AG04450 (cell line): ENCODE results near the gene IDH1. TPM values are rescaled to one million over a fixed set of nuclear protein-coding genes. Genes with fewer than 3 reads are reported as not detected.
"Not testable (repeated sequence)": the region's sequence is repeated elsewhere in the genome, so short reads cannot be mapped to it uniquely, and the experiment has no call there.

ENCODE experiments used
- CTCF ChIA-PET: fragments of 300-600, 350-600 bp; formaldehyde crosslinking; extraction: SDS; loops from one replicate; lab custom pipeline; 2022; ENCODE audit warnings: antibody characterized with exemption, inconsistent platforms; lab: Charles Lee
- POLR2A ChIA-PET: fragments of 350-600 bp; formaldehyde crosslinking; extraction: SDS; loops from one replicate; lab custom pipeline; 2021; ENCODE audit warnings: antibody characterized with exemption, inconsistent platforms; lab: Yijun Ruan, JAX
- DNase-seq: peaks from one replicate; pipeline ENCODE4 v3.0.0-alpha.2; 2011; ENCODE audit warnings: low read depth, low spot score
- H3K27ac ChIP-seq: one replicate; pipeline ENCODE4 v1.5.1; 2012; ENCODE audit warnings: low read depth, low read length, control low read depth
- H3K27me3 ChIP-seq: one replicate; pipeline ENCODE4 v1.6.0; 2012; ENCODE audit warnings: low read length; ENCODE audit not compliant: control insufficient read depth, insufficient read depth
- H3K4me3 ChIP-seq: 2 replicates; pipeline ENCODE4 v1.5.1; 2011; ENCODE audit warnings: mild to moderate bottlenecking, low read depth, low read length, control low read depth
- H3K9me3 ChIP-seq: 2 replicates; pipeline ENCODE4 v1.5.1; 2012; ENCODE audit warnings: low read length; ENCODE audit not compliant: control insufficient read depth, insufficient read depth
- polyA plus RNA-seq: library from polyadenylated mRNA; depleted of rRNA; stranded (reverse); fragments of >200 nt; gene quantifications from 2 replicates; pipeline ENCODE4 v1.2.3, GENCODE V29; 2011
- TF ChIP-seq, protein P1 (sequence below): IDR thresholded peaks from 2 replicates; pipeline ENCODE4 v1.5.1; 2011; ENCODE audit warnings: low read depth, low read length, control low read depth, inconsistent platforms

The IDH1 gene
- polyA plus RNA-seq, 1 experiment: 148 TPM

DNA sequence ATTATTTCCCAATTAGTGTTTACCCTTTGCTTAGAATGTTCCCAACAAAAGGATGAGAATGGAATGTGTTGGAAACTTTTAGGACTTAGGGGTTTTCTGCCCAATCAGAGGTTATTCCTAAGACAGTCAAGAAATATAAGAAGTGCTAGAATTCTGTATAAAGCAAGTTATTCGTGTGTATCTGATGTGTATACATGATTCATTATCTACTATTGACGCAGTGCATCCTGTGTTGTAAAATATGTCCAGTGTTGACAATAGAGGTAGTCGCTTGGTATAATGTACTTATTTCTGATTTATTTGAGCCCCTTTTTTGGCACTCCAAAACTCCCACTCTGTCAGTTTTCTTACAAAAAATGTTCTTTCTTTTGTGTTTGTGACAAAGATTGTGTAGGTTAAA is 12.1 kb upstream of the IDH1 start:
- CTCF ChIA-PET: interaction anchor here (3.1 to 5.9 kb wide), 2 partner anchors 13 to 91 kb away, joined by 11 to 57 read pairs; partner anchors contain the start of gene IDH1
- peak overlapping the region; percentile 91 for H3K4me3 ChIP-seq

DNA sequence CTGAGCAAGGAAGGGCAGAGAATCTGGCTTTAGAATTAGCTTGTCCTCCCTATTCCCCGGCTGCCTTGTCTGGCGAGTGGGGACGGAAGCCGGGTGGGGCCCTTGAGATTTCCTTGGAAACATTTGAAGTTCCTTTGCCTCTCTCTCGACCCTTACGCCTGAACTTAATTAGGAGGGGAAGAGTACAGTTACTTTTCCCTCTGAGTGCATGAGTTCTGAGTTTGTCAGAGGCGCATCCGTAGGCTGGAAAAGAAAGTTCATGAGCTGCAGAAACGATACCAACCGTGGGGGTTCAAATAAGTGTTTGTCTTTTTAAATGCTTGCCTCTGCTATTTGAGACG is 11.7 kb upstream of the IDH1 start:
- TF ChIP-seq, protein P1, sequence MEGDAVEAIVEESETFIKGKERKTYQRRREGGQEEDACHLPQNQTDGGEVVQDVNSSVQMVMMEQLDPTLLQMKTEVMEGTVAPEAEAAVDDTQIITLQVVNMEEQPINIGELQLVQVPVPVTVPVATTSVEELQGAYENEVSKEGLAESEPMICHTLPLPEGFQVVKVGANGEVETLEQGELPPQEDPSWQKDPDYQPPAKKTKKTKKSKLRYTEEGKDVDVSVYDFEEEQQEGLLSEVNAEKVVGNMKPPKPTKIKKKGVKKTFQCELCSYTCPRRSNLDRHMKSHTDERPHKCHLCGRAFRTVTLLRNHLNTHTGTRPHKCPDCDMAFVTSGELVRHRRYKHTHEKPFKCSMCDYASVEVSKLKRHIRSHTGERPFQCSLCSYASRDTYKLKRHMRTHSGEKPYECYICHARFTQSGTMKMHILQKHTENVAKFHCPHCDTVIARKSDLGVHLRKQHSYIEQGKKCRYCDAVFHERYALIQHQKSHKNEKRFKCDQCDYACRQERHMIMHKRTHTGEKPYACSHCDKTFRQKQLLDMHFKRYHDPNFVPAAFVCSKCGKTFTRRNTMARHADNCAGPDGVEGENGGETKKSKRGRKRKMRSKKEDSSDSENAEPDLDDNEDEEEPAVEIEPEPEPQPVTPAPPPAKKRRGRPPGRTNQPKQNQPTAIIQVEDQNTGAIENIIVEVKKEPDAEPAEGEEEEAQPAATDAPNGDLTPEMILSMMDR: no peak
- DNase-seq: no peak
- Histone ChIP-seq H3K9me3 (no peaks in the 10 kb centered on the region), H3K27ac (peak overlapping the region; percentile 92), H3K4me3 (peak overlapping the region; percentile 91), H3K27me3 (no peaks in the 10 kb centered on the region)
- ChIA-PET POLR2A (interaction anchor here (0.6 to 1.8 kb wide), 5 partner anchors 10 to 555 kb away, joined by 3 to 25 read pairs (median 6); partner anchors contain the start of genes CCNYL1 and IDH1), CTCF (interaction anchor here (3.1 to 5.9 kb wide), 2 partner anchors 12 to 91 kb away, joined by 11 to 57 read pairs; partner anchors contain the start of gene IDH1)

More for the DNA sequence above, 12.1 kb upstream of the IDH1 start:
- POLR2A ChIA-PET: interaction anchor here (0.6 to 1.8 kb wide), 4 partner anchors 12 to 556 kb away, joined by 3 to 25 read pairs (median 8); partner anchors contain the start of genes CCNYL1 and IDH1
- DNase-seq: no peak
- no peaks in the 10 kb centered on the region for H3K27me3 ChIP-seq
- TF ChIP-seq, protein P1: no peak
- no peaks in the 10 kb centered on the region for H3K9me3 ChIP-seq
- peak overlapping the region; percentile 92 for H3K27ac ChIP-seq

DNA sequence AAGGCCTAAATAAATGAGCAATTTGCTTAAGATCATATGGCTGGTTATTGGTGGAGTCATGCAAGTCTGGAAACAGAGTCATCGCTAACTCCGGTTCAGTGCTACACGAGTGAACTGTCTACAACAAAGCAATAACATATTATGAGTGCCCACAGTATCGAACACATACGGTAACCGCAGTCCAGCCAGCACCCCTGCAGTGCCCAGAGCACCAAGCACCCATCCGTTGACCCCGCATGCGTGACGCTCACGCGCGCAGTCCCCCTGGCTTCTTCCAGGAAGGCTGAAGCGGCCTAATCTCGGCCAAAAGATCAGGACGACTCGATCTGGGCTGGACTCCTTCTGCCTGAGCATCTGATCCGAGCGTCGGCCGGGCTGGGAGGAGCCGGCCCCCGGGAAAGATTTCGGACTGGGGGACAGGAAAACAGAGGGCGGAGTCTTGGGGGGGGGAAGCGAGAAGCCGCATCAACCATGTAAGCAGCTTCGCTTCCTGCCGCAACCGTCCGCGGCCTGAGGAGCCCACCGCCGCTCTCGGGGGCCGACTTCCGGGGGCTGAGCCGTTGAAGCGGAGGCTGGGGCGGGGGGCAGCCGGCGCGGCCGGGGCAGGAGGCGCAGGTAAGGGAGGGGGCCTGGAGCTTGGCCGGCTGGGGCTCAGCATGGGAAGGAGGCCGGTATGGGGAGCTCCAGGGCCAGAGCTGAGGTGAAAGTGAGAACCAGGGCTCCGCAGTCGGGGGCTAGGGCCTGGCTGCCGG is 11.1 kb upstream of the IDH1 start, which contains the start of gene PIKFYVE:
Gene PIKFYVE (plus strand): TSS at position 455 of the 752 bp plus-strand sequence. CDS start 5,265 bp downstream, outside the sequence.
- Histone ChIP-seq H3K27me3 (no peaks in the 10 kb centered on the region), H3K27ac (peak within 1 kb of the TSS; percentile 92), H3K9me3 (no peaks in the 10 kb centered on the region), H3K4me3 (peak within 1 kb of the TSS; percentile 91)
- ChIA-PET POLR2A (interaction anchor here (0.5 to 1.8 kb wide), 6 partner anchors 9 to 736 kb away, joined by 3 to 25 read pairs (median 5); partner anchors contain the start of genes CCNYL1, CREB1 and IDH1), CTCF (interaction anchor here (0.6 to 5.9 kb wide), 3 partner anchors 12 to 90 kb away, joined by 4 to 57 read pairs (median 11); partner anchors contain the start of gene IDH1)
- DNase-seq: peak; percentile 91
- TF ChIP-seq, protein P1: no peak

DNA sequence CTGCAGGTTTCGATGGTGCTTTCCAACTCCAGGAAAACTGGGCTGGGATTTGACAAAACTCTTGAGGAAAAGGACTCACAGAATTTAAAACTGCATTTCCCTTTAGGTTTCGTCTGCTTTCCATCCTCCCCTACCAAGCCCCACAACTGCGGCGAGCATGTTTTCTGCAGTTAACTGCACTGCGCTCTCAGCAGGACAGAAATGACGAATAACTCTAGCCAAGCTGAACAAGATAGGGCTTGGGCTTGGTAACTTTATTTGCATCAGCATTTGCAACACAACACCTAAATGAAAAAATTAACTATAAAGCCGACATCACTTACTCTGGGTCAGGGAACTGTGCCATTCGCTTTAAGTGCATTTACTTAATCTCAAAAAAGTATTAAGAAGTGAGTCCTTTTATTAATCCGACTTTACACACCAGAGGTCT is 10.5 kb upstream of the IDH1 start:
- Histone ChIP-seq H3K27ac (peak overlapping the region; percentile 82), H3K4me3 (peak overlapping the region; percentile 91), H3K9me3 (no peaks in the 10 kb centered on the region), H3K27me3 (no peaks in the 10 kb centered on the region)
- CTCF ChIA-PET: interaction anchor here (0.6 to 5.9 kb wide), 3 partner anchors 11 to 90 kb away, joined by 4 to 57 read pairs (median 11); partner anchors contain the start of gene IDH1
- no peak for DNase-seq
- TF ChIP-seq, protein P1: no peak
- POLR2A ChIA-PET: interaction anchor here (0.5 to 1.8 kb wide), 4 partner anchors 9 to 736 kb away, joined by 3 to 25 read pairs (median 5); partner anchors contain the start of genes CREB1 and IDH1

DNA sequence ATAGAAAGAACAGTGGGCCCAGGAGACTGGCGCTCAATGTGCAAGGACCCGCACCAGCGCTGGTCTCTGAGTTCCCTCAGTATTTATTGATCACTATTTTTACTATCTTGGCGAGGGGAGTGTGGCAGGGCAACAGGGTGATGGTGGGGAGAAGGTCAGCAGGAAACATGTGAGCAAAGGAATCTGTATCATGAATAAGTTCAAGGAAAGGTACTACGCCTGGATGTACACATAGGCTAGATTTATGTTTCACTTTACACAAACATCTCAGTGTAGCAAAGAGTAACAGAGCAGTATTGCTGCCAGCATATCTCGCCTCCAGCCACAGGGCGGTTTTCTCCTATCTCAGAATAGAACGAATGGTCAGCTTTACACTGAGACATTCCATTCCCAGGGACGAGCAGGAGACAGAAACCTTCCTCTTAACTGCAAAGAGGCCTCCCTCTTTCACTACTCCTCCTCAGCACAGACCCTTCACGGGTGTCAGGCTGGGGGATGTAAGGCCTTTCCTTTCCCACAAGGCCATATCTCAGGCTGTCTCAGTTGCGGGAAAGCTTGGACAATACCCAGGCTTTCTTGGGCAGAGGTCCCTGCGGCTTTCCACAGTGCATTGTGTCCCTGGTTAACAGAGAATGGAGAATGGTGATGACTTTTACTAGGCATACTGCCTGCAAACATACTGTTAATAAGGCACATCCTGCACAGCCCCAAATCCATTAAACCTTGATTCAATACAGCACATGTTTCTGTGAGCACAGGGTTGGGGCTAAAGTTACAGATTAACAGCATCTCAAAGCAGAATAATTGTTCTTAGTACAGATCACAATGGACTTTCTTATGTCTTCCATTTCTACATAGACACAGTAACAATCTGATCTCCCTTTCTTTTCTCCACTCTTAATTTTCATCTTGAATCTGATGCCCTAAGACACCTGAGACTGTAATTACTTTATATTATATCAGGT is 2.3 kb upstream of the IDH1 start:
- CTCF ChIA-PET: interaction anchor here (1.7 to 4.7 kb wide), 2 partner anchors 10 to 82 kb away, joined by 7 to 57 read pairs; partner anchors contain the start of gene PIKFYVE
- POLR2A ChIA-PET: interaction anchor here (1.2 kb wide), 1 partner anchor 9 kb away, joined by 3 read pairs; the partner anchor contains the start of gene PIKFYVE
- H3K4me3 ChIP-seq, DNase-seq, H3K27me3 ChIP-seq, H3K9me3 ChIP-seq: not testable (repeated sequence)
- peak overlapping the region; percentile 13 for H3K27ac ChIP-seq
